Neural progenitor cell (in vitro differentiated cells): ENCODE data around the gene GJA3. TPM values are rescaled to one million over a fixed set of nuclear protein-coding genes. Genes with fewer than 3 reads are reported as not detected.

ENCODE experiments used
- DNase-seq: peaks from one replicate; pipeline ENCODE4 v3.0.0-alpha.2; 2016; ENCODE audit warnings: low spot score
- H2AFZ ChIP-seq: fragments of 200-600 bp; sonication (generic); replicated peaks from 2 replicates; pipeline ENCODE4 v1.6.1; 2016; ENCODE audit warnings: antibody characterized with exemption
- H3F3A ChIP-seq: fragments of 200-600 bp; sonication (generic); 2 replicates; pipeline ENCODE4 v1.6.1; 2016; ENCODE audit warnings: antibody characterized with exemption, low read depth
- H3K27ac ChIP-seq: fragments of 200-600 bp; sonication (generic); 2 replicates; pipeline ENCODE4 v1.5.1; 2016; ENCODE audit warnings: mild to moderate bottlenecking
- H3K27me3 ChIP-seq: fragments of 200-600 bp; sonication (generic); 2 replicates; pipeline ENCODE4 v1.6.1; 2016; ENCODE audit warnings: mild to moderate bottlenecking, moderate library complexity
- H3K36me3 ChIP-seq: fragments of 200-600 bp; sonication (generic); 2 replicates; pipeline ENCODE4 v1.5.1; 2016
- H3K4me1 ChIP-seq: fragments of 200-600 bp; sonication (generic); 2 replicates; pipeline ENCODE4 v1.6.1; 2016; ENCODE audit warnings: mixed run types
- H3K4me2 ChIP-seq: fragments of 200-600 bp; sonication (generic); 2 replicates; pipeline ENCODE4 v1.6.1; 2016
- H3K4me3 ChIP-seq: fragments of 200-600 bp; sonication (generic); 2 replicates; pipeline ENCODE4 v1.5.1; 2016
- H3K79me2 ChIP-seq: fragments of 200-600 bp; sonication (generic); 2 replicates; pipeline ENCODE4 v1.6.1; 2016; ENCODE audit warnings: low read depth
- H3K9ac ChIP-seq: fragments of 200-600 bp; sonication (generic); 2 replicates; pipeline ENCODE4 v1.6.1; 2016
- H3K9me3 ChIP-seq: fragments of 200-600 bp; sonication (generic); 2 replicates; pipeline ENCODE4 v1.5.1; 2016; ENCODE audit warnings: low read depth
- H4K20me1 ChIP-seq: fragments of 200-600 bp; sonication (generic); 2 replicates; pipeline ENCODE4 v1.6.1; 2016; ENCODE audit warnings: low read depth
- H3K27ac Mint-ChIP-seq: 3 replicates; pipeline ENCODE4 v1.8.0; 2021; ENCODE audit warnings: mixed read lengths
- H3K27me3 Mint-ChIP-seq: 2 replicates; pipeline ENCODE4 v1.8.0; 2022; ENCODE audit warnings: low read depth, mild to moderate bottlenecking, inconsistent platforms, moderate library complexity, mixed read lengths; ENCODE audit not compliant: insufficient read depth
- H3K36me3 Mint-ChIP-seq: 3 replicates; pipeline ENCODE4 v1.8.0; 2021; ENCODE audit warnings: mixed read lengths
- H3K4me1 Mint-ChIP-seq: 3 replicates; pipeline ENCODE4 v1.8.0; 2021; ENCODE audit warnings: mixed read lengths
- H3K4me3 Mint-ChIP-seq: 3 replicates; pipeline ENCODE4 v1.8.0; 2021; ENCODE audit warnings: mild to moderate bottlenecking, moderate library complexity, mixed read lengths
- H3K9me3 Mint-ChIP-seq: 3 replicates; pipeline ENCODE4 v1.8.0; 2020; ENCODE audit warnings: mixed read lengths
- EZH2 ChIP-seq: fragments of 200-600 bp; sonication (generic); IDR thresholded peaks from 2 replicates; pipeline ENCODE4 v1.6.1; 2017; ENCODE audit warnings: antibody characterized with exemption, mild to moderate bottlenecking, moderate library complexity
- EZH2phosphoT487 ChIP-seq: fragments of 200-600 bp; sonication (generic); IDR thresholded peaks from 2 replicates; pipeline ENCODE4 v1.6.1; 2017; ENCODE audit warnings: antibody characterized with exemption
- total RNA-seq: library from RNA; depleted of rRNA; stranded (reverse); fragments of >200 nt; gene quantifications from 2 replicates; pipeline ENCODE4 v1.2.3, GENCODE V29; 2015; ENCODE audit warnings: low replicate concordance
- TF ChIP-seq, protein P1 (sequence below): fragments of 200-600 bp; sonication (generic); IDR thresholded peaks from 2 replicates; pipeline ENCODE4 v1.5.1; 2017; ENCODE audit warnings: antibody characterized with exemption, mild to moderate bottlenecking

Gene GJA3
- total RNA-seq, 1 donor from 2014 or later: 0.17 TPM

DNA sequence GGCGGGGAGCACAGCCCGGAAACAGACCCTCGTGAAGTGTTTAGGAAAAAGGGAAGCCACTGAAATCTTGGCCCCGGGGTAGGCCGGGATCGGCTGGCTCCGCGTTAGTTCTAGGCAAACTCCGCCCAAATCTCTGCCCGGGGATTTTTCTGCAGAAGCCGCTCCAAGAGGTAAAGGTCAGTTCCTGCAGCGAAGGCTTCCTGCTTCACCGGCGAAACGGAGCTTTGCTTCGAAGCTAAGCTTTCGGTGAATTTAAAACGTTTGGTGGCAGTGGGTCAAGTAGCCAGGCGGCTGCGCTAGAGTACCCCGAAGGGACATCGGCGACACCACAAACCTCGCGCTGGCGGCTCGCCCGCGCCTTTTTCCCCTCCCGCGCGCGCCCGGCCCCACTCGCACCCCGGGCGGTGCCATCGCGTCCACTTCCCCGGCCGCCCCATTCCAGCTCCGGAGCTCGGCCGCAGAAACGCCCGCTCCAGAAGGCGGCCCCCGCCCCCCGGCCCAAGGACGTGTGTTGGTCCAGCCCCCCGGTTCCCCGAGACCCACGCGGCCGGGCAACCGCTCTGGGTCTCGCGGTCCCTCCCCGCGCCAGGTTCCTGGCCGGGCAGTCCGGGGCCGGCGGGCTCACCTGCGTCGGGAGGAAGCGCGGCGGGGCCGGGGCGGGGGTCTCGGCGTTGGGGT, 31.4 kb upstream of the GJA3 start:
- Histone ChIP-seq H3K36me3 (no peaks in the 10 kb centered on the region), H3K27me3 (peaks cover 100% of the 10 kb centered on the region), H3K9me3 (no peaks in the 10 kb centered on the region), H3K27ac (no peak overlapping the region), H3K4me3 (peak overlapping the region; percentile 74), H3K79me2 (no peaks in the 10 kb centered on the region), H3K9ac (no peak overlapping the region), H4K20me1 (peaks cover 14% of the 10 kb centered on the region), H3K4me2 (peak overlapping the region; percentile 98), H3F3A (peaks cover 5% of the 10 kb centered on the region), H2AFZ (peak overlapping the region; percentile 72), H3K4me1 (peaks cover 22% of the 10 kb centered on the region)
- peak; percentile 76 for DNase-seq
- H3K36me3 Mint-ChIP-seq: no peaks in the 10 kb centered on the region
- peaks cover 54% of the 10 kb centered on the region for H3K27me3 Mint-ChIP-seq
- TF ChIP-seq, protein P1, sequence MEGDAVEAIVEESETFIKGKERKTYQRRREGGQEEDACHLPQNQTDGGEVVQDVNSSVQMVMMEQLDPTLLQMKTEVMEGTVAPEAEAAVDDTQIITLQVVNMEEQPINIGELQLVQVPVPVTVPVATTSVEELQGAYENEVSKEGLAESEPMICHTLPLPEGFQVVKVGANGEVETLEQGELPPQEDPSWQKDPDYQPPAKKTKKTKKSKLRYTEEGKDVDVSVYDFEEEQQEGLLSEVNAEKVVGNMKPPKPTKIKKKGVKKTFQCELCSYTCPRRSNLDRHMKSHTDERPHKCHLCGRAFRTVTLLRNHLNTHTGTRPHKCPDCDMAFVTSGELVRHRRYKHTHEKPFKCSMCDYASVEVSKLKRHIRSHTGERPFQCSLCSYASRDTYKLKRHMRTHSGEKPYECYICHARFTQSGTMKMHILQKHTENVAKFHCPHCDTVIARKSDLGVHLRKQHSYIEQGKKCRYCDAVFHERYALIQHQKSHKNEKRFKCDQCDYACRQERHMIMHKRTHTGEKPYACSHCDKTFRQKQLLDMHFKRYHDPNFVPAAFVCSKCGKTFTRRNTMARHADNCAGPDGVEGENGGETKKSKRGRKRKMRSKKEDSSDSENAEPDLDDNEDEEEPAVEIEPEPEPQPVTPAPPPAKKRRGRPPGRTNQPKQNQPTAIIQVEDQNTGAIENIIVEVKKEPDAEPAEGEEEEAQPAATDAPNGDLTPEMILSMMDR: peak; percentile 19
- TF ChIP-seq EZH2 (peak; percentile 89), EZH2phosphoT487 (peak; percentile 87)
- H3K9me3 Mint-ChIP-seq: peaks cover 5% of the 10 kb centered on the region
- H3K4me1 Mint-ChIP-seq: peaks cover 17% of the 10 kb centered on the region
- H3K27ac Mint-ChIP-seq: no peak overlapping the region
- peak overlapping the region; percentile 81 for H3K4me3 Mint-ChIP-seq

DNA sequence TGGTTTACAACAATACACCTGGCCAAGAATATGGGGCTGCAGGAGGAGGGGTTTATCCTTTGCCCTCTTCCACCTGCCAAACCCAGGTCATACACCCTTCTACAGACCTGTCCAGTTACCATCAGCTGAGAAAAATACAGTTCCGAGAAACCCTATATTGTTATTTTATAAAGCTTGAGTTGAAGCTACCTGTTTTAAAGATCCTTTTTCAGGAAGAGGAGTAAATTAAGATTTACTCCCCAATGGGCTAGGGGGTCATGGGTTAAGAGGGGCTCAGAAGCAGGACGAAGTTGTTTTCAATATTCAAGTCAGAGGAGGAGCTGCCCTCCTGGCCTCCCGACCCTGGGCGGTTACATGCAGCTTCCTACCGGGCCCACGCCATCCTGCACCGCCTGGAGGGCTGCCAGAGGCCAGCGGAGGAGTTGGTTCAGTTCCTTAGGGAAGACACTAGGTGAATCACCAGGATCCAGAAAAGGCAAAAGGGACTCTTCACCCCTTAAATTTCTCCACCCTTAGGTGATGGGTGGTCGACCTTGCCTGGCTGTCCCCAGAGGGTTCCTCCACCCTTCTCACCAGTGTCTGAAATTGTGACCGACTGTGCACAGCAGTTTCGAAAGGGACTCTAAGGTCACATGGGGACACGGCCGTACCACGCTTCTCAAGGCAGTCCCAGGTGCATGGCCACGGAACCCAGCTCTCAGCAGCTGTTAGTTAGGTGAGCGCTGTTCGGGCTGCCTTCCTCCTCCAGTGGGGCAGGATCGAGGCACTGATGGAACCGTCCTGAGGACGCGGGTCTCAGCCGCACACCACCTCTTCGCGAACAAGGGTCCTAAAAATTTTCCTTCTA, 30.7 kb upstream of the GJA3 start:
- Histone ChIP-seq H3K4me2 (peak overlapping the region; percentile 98), H3F3A (peaks cover 5% of the 10 kb centered on the region), H3K4me3 (peak overlapping the region; percentile 74), H3K27me3 (peaks cover 94% of the 10 kb centered on the region), H2AFZ (peak overlapping the region; percentile 72), H3K79me2 (no peaks in the 10 kb centered on the region), H3K9ac (no peak overlapping the region), H3K27ac (no peak overlapping the region), H3K4me1 (peaks cover 22% of the 10 kb centered on the region), H3K36me3 (no peaks in the 10 kb centered on the region), H4K20me1 (peaks cover 14% of the 10 kb centered on the region), H3K9me3 (no peaks in the 10 kb centered on the region)
- Mint-ChIP-seq H3K27ac (no peak overlapping the region), H3K9me3 (peaks cover 5% of the 10 kb centered on the region), H3K27me3 (peaks cover 49% of the 10 kb centered on the region), H3K4me1 (peaks cover 14% of the 10 kb centered on the region), H3K36me3 (no peaks in the 10 kb centered on the region), H3K4me3 (peak overlapping the region; percentile 81)
- DNase-seq: no peak
- TF ChIP-seq EZH2 (no peak), EZH2phosphoT487 (no peak)
- TF ChIP-seq, protein P1: no peak

DNA sequence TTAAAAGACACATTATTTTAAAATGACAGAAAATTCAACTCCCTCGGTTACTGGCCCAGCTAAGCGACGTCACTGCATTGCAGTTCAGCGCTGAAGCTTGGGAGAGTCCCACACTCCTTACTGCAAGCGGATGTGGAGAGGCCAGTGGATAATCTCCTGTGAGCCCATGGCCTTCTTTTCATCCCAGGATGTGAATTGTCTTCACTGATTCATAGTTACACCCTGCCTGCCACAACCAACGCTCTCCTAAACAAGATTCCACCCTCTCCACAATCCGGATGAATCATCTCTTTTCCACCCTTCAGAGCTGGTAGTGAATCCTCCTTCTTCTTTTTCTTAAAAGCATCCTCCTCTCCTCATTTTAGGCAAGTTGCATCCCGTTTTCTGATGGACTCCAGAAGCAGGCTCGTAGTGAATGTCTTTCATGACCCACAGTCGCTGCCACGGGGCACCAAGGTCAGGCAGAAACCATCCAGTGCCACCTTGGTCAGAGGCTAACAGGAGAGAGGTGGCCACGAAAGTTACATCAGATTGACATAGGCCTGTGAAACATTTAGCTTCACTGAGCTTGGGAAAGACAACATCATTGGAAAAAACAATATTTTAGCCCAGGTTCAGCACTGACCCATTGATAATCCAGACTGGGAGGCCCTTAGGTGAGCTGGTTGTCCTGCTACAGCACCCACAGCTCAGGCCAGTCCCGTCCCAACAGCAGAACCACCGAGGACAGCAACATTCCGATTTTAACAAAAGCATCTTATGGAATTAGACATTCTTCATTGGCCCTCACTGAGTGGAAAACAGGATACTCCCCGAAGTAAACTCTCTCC, 29.8 kb upstream of the GJA3 start:
- peaks cover 85% of the 10 kb centered on the region for H3K27me3 ChIP-seq
- H3K4me1 ChIP-seq: peaks cover 22% of the 10 kb centered on the region
- H3K4me2 ChIP-seq: no peak overlapping the region
- TF ChIP-seq EZH2 (no peak), EZH2phosphoT487 (no peak)
- TF ChIP-seq, protein P1: no peak
- H3F3A ChIP-seq: peaks cover 5% of the 10 kb centered on the region
- peaks cover 14% of the 10 kb centered on the region for H4K20me1 ChIP-seq
- H3K27ac ChIP-seq: no peak overlapping the region
- H3K9ac ChIP-seq: no peak overlapping the region
- no peak overlapping the region for H3K4me3 ChIP-seq
- no peaks in the 10 kb centered on the region for H3K79me2 ChIP-seq
- no peaks in the 10 kb centered on the region for H3K9me3 ChIP-seq
- H3K9me3 Mint-ChIP-seq: peaks cover 5% of the 10 kb centered on the region
- H3K27me3 Mint-ChIP-seq: peaks cover 48% of the 10 kb centered on the region
- DNase-seq: no peak
- no peak overlapping the region for H2AFZ ChIP-seq
- no peak overlapping the region for H3K27ac Mint-ChIP-seq
- no peaks in the 10 kb centered on the region for H3K36me3 Mint-ChIP-seq
- no peaks in the 10 kb centered on the region for H3K36me3 ChIP-seq
- H3K4me3 Mint-ChIP-seq: peak overlapping the region; percentile 18
- H3K4me1 Mint-ChIP-seq: peaks cover 14% of the 10 kb centered on the region
